GM23338 (cell line): Measurements from ENCODE around the gene KCNJ4.
A peak's percentile ranks its signal among the peaks of the same experiment; 100 is the strongest.

Experiments used
- CTCF ChIP-seq, 2 experiments: fragments of 200-600 bp in 1 of 2; sonication (generic) in 1 of 2; conservative IDR thresholded peaks; 2 replicates each; pipeline versions ENCODE4 v1.5.1 to v1.6.1; 2016 to 2017; ENCODE audit warnings: antibody characterized with exemption in 2 of 2, low read depth in 2 of 2, mild to moderate bottlenecking in 2 of 2, moderate library complexity in 1 of 2
- ETS1 ChIP-seq: IDR thresholded peaks from 2 replicates; pipeline ENCODE4 v1.6.1; 2016; ENCODE audit warnings: antibody characterized with exemption
- JUNB ChIP-seq: IDR thresholded peaks from one replicate; pipeline ENCODE4 v1.6.1; 2016; ENCODE audit warnings: antibody characterized with exemption; ENCODE audit not compliant: unreplicated experiment

- TF ChIP-seq ETS1 (no peak), CTCF (conservative IDR thresholded peaks at IDR 0.05; ENCODE audit: low read depth in 2 of 2) (peak; percentile 73 to 74), JUNB (no peak)
Observed at GRCh38 chr22:38412435-38413084, 42.4 kb downstream of the KCNJ4 start.
